Mucosa of stomach (tissue), 1 donor: Measurements from ENCODE around the gene STMN3.
"Not testable (repeated sequence)": the region's sequence is repeated elsewhere in the genome, so short reads cannot be mapped to it uniquely, and the experiment has no call there.

Source experiments
- H3K27me3 ChIP-seq: one replicate; pipeline ENCODE4 v1.7.0; 2013; ENCODE audit warnings: mild to moderate bottlenecking, low read length; ENCODE audit not compliant: control insufficient read depth, insufficient read depth
- H3K36me3 ChIP-seq: one replicate; pipeline ENCODE4 v1.7.0; 2013; ENCODE audit warnings: low read length; ENCODE audit not compliant: control insufficient read depth, insufficient read depth
- H3K4me1 ChIP-seq: one replicate; pipeline ENCODE4 v1.7.0; 2013; ENCODE audit warnings: mild to moderate bottlenecking, low read length; ENCODE audit not compliant: control insufficient read depth, insufficient read depth
- H3K4me3 ChIP-seq: one replicate; pipeline ENCODE4 v1.7.0; 2013; ENCODE audit warnings: low read length
- H3K9ac ChIP-seq: one replicate; pipeline ENCODE4 v1.7.0; 2013; ENCODE audit warnings: mild to moderate bottlenecking, low read length, moderate library complexity
- H3K9me3 ChIP-seq: one replicate; pipeline ENCODE4 v1.7.0; 2013; ENCODE audit warnings: mild to moderate bottlenecking, low read length, moderate library complexity; ENCODE audit not compliant: control insufficient read depth
- donor health status: Pancreatic carcinoma.

Gene STMN3

DNA sequence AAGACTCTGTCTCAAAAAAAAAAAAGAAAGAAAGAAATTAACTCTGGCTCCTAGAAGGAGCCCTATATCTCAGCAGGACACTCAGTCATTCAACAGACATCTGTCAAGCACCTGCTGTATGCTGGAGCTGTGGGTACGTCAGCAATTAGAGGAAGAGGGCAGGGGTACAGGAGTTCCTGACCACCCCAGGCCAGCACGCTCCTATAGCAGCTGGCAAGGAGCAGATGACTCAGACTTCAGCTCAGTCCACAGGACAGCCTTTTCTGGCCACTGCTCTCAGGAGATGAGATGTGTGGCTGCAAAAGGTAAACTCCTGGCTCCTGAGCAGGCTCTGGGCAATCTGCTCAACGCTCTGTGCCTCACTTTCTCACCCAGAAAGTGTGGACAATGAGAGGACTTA, 3.2 kb upstream of the STMN3 start:
- H3K36me3 ChIP-seq: no peaks in the 10 kb centered on the region
- peaks cover 23% of the 10 kb centered on the region for H3K27me3 ChIP-seq
- no peak overlapping the region for H3K4me3 ChIP-seq
- no peak overlapping the region for H3K9ac ChIP-seq
- H3K4me1 ChIP-seq: peaks cover 17% of the 10 kb centered on the region
- no peaks in the 10 kb centered on the region for H3K9me3 ChIP-seq

DNA sequence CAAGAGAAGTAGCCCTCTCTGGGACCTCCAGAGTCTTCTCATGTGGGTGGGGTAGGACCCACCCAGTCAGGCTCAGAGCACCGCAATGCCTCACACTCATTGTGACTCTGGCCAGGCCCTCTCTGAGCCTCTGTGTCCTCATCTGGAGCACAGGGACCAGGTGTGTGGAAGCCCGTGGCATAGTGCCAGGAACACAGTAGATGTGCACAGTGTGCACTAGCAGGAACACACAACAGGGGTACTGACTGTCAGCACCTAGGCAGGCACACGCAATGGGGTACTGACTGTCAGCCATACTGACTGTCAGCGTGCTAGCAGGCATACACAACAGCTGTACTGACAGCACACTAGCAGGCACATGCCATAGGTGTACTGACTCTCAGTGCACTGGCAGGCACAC, 2.0 kb upstream of the STMN3 start:
- Histone ChIP-seq H3K4me1 (peaks cover 17% of the 10 kb centered on the region), H3K9ac (no peak overlapping the region), H3K9me3 (no peaks in the 10 kb centered on the region), H3K36me3 (no peaks in the 10 kb centered on the region), H3K27me3 (peaks cover 29% of the 10 kb centered on the region), H3K4me3 (no peak overlapping the region)

DNA sequence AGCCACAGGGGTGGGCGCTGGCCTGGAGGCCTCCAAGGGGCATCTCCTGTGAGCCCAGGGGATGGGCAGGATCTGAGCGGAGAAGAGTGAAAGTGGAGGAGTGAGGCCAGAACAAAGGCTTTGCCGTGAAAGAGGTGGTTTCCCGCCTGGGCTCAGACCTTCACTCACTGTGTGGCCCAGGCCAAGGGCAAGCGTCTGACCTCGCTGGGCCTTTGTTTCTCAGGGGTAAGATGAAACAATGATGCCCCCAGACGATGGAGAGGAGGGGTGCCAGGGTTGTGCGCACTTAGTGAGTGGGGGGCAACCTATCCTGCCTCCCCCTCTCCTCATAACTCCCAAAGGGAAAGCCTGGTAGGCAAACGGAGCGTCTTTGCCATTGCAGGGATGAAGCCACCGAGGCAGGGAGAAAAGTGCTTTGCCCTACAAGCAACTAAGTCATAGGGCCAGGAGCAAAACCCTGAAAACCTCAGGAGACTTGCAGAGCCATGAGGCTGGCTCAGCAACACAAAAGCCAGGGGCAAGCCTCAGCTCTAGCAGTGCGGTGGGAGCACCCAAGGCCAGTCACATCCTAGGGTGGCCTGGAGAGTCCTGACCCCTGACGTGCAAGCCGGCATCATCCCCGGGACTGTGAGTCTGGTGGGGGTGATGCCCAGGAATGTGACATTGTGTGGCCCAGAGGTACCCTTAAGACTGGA, 897 bp upstream of the STMN3 start:
- Histone ChIP-seq H3K9me3 (no peaks in the 10 kb centered on the region), H3K27me3 (peaks cover 29% of the 10 kb centered on the region), H3K4me1 (peaks cover 11% of the 10 kb centered on the region), H3K9ac (peak overlapping the region; percentile 22), H3K36me3 (no peaks in the 10 kb centered on the region), H3K4me3 (no peak overlapping the region)

GRCh38 chr20:63652192-63652980, 838 bp downstream of the STMN3 start:
- Histone ChIP-seq H3K36me3 (no peaks in the 10 kb centered on the region), H3K9me3 (no peaks in the 10 kb centered on the region), H3K4me3 (no peak overlapping the region), H3K4me1 (peaks cover 2% of the 10 kb centered on the region), H3K27me3 (peaks cover 29% of the 10 kb centered on the region), H3K9ac (no peak overlapping the region)

DNA sequence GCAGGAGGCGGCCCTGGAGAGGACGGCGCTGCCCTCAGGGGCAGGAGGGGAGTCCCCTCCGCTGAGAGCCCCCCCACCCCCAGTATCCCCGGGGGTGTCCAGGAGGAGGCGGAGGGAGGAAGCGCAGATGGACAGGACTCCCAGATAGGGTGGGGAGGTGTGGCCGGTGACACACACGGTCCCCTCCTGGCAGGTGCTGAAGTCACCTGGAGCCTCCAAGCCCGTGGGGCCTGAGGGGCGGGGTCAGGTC, 1.4 kb downstream of the STMN3 start:
- Histone ChIP-seq H3K9ac (no peak overlapping the region), H3K4me3 (no peak overlapping the region), H3K9me3 (no peaks in the 10 kb centered on the region), H3K4me1 (no peaks in the 10 kb centered on the region), H3K27me3 (peaks cover 29% of the 10 kb centered on the region), H3K36me3 (no peaks in the 10 kb centered on the region)

GRCh38 chr20:63650486-63650885, 2.7 kb downstream of the STMN3 start:
- not testable (repeated sequence) for H3K4me3 ChIP-seq

GRCh38 chr20:63648895-63649589, 4.2 kb downstream of the STMN3 start:
- Histone ChIP-seq H3K9me3 (no peaks in the 10 kb centered on the region), H3K36me3 (no peaks in the 10 kb centered on the region), H3K4me1 (no peaks in the 10 kb centered on the region), H3K9ac (no peak overlapping the region), H3K4me3 (no peak overlapping the region), H3K27me3 (peaks cover 19% of the 10 kb centered on the region)

More at GRCh38 chr20:63650486-63650885, 2.7 kb downstream of the STMN3 start:
- H3K9me3 ChIP-seq, H3K4me1 ChIP-seq, H3K9ac ChIP-seq, H3K36me3 ChIP-seq: not testable (repeated sequence)
- H3K27me3 ChIP-seq: peaks cover 29% of the 10 kb centered on the region

GRCh38 chr20:63648190-63648589, 5.0 kb downstream of the STMN3 start:
- Histone ChIP-seq H3K9ac (no peak overlapping the region), H3K4me3 (no peak overlapping the region), H3K4me1 (no peaks in the 10 kb centered on the region), H3K27me3 (peaks cover 19% of the 10 kb centered on the region), H3K36me3 (no peaks in the 10 kb centered on the region), H3K9me3 (no peaks in the 10 kb centered on the region)

DNA sequence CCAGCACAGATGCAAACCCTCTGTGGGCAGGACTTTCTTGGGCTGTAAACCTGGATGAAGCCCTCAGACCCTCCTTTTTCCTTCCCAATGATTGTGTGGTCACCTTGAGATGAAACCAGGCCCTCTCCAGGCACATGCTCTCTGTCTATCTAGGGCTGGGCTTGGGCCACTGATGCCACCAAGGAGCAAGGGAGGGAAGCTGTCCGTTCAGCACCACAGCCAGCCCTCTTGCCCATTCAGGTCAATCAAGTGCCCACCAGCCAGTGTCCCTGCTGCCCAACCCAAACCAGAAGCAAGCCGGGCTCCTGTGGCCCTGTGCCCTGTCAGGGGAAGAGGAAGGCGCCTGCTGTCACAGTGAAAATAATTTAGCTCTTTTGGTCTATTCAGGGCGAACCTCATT, 8.0 kb downstream of the STMN3 start:
- peaks cover 4% of the 10 kb centered on the region for H3K27me3 ChIP-seq
- no peaks in the 10 kb centered on the region for H3K9me3 ChIP-seq
- no peak overlapping the region for H3K4me3 ChIP-seq
- no peaks in the 10 kb centered on the region for H3K36me3 ChIP-seq
- H3K9ac ChIP-seq: no peak overlapping the region
- H3K4me1 ChIP-seq: peaks cover 8% of the 10 kb centered on the region

DNA sequence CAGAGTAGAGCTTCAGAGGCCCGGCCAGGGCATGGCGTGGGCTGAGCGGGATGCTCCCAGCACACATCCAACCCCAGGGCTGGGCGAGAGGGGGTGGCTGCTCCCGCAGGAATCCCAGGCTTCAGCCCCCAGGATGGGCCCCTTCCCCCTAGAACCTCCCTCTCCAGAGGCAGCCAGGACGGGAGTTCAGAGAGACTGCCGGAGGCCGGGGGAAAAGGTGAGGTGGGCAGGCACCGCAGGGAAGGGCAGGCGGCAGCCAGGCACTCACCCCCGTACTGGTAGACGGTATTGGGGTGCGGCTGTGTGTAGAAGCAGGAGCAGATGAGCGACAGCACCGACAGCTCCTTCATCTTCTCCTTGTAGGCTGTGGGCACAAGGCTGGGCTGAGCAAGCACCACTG, 9.3 kb downstream of the STMN3 start:
- no peaks in the 10 kb centered on the region for H3K36me3 ChIP-seq
- H3K27me3 ChIP-seq: peaks cover 4% of the 10 kb centered on the region
- peaks cover 8% of the 10 kb centered on the region for H3K4me1 ChIP-seq

DNA sequence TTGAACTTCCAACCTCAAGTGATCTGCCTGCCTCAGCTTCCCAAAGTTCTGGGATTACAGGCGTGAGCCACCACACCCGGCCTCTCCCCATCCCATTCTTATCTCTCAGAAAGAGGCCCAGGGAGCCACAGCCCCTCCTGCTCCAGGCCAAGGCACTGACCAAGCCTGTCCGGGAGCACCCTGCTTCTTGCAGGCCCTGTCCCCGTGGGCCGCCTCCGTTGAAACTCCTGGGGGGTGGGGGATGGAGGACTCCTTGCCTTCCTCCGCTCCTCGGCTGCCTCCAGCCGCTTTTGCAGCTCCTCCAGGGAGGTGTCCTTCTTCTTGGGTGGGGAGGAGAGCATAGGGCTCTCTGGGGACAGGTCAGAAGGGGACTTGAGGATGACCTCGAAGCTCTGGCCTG, 9.7 kb downstream of the STMN3 start:
- H3K27me3 ChIP-seq: peaks cover 4% of the 10 kb centered on the region
- H3K4me3 ChIP-seq: no peak overlapping the region
- no peaks in the 10 kb centered on the region for H3K36me3 ChIP-seq
- no peak overlapping the region for H3K9ac ChIP-seq
- H3K4me1 ChIP-seq: peaks cover 8% of the 10 kb centered on the region
- H3K9me3 ChIP-seq: no peaks in the 10 kb centered on the region

More for the DNA sequence above, 9.3 kb downstream of the STMN3 start:
- Histone ChIP-seq H3K9ac (no peak overlapping the region), H3K9me3 (no peaks in the 10 kb centered on the region), H3K4me3 (no peak overlapping the region)

GRCh38 chr20:63642527-63643247, 10.5 kb downstream of the STMN3 start:
- H3K9me3 ChIP-seq: no peaks in the 10 kb centered on the region
- peak overlapping the region; percentile 29 for H3K9ac ChIP-seq
- H3K4me1 ChIP-seq: peaks cover 8% of the 10 kb centered on the region
- no peaks in the 10 kb centered on the region for H3K36me3 ChIP-seq
- H3K4me3 ChIP-seq: no peak overlapping the region
- H3K27me3 ChIP-seq: peaks cover 4% of the 10 kb centered on the region
